ENCODE results near the gene DGKA. TPM values are rescaled to one million over a fixed set of nuclear protein-coding genes. Genes with fewer than 3 reads are reported as not detected.
"Not testable (repeated sequence)": the region's sequence is repeated elsewhere in the genome, so short reads cannot be mapped to it uniquely, and the experiment has no call there.

DGKA gene
- total RNA-seq, 1 donor from 2014 or later, result 48.6 TPM

DNA sequence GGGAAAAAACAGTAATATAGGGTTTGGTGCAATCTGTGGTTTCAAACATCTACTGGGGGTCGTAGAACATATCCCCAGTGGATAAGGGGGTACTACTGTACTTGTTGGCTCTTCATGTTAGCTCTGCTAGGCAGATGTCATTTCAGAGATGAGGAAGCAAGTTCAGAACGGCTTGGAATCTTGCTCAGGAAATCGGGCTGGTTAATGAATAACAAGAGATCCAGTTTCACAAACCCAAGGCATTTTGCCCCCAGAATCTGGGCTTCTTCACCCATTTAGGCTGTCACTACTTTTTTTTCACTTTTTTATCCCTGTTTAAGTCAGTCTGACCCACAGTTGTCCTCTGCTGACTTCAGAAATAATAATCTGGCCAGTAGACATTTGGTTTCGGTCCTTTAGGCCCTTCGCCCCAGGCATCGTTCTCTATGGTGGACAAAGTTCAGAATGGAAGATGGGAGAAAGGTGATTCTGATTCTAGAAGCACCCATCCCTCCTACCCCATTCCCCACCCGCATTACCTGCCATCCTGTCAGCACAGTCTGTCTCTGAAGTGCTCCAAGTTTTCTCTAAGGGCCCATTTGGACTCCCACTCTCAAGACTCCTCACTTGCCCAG, 70.6 kb downstream of the DGKA start:
- peaks cover 20 to 22% of the 10 kb centered on the region in 2 donors for H3K36me3 ChIP-seq
- TF ChIP-seq, protein P1, sequence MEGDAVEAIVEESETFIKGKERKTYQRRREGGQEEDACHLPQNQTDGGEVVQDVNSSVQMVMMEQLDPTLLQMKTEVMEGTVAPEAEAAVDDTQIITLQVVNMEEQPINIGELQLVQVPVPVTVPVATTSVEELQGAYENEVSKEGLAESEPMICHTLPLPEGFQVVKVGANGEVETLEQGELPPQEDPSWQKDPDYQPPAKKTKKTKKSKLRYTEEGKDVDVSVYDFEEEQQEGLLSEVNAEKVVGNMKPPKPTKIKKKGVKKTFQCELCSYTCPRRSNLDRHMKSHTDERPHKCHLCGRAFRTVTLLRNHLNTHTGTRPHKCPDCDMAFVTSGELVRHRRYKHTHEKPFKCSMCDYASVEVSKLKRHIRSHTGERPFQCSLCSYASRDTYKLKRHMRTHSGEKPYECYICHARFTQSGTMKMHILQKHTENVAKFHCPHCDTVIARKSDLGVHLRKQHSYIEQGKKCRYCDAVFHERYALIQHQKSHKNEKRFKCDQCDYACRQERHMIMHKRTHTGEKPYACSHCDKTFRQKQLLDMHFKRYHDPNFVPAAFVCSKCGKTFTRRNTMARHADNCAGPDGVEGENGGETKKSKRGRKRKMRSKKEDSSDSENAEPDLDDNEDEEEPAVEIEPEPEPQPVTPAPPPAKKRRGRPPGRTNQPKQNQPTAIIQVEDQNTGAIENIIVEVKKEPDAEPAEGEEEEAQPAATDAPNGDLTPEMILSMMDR (IDR thresholded peaks at IDR 0.05), result no peak
- no peak for DNase-seq (ENCODE audit: low spot score in 2 of 2)
- H3K9me3 ChIP-seq, result no peaks in the 10 kb centered on the region
- no peak overlapping the region for H3K4me3 ChIP-seq
- H3K4me1 ChIP-seq, result peaks cover 0 to 5% of the 10 kb centered on the region in 2 donors
- H3K27ac ChIP-seq, result no peak overlapping the region
- intact Hi-C loops (cut with DNase I), result no loop called here
- no peaks in the 10 kb centered on the region for H3K27me3 ChIP-seq

DNA sequence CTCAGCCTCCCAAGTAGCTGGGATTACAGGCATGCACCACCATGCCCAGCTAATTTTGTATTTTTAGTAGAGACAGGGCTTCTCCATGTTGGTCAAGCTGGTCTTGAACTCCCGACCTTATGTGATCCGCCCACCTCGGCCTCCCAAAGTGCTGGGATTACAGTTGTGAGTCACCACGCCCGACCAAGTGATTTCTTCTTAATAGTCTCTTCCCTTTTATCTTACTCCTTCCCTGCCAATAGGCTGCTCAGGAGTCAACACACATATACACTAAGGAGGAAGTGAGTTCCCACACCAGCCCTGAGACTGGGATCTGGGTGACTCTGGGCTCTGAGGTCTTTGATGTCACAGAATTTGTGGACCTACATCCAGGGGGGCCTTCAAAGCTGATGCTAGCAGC, 72.4 kb downstream of the DGKA start:
- peaks cover 20 to 22% of the 10 kb centered on the region in 2 donors for H3K36me3 ChIP-seq
- H3K4me1 ChIP-seq, H3K27ac ChIP-seq: not testable (repeated sequence)

More for the DNA sequence above, 72.4 kb downstream of the DGKA start:
- H3K4me3 ChIP-seq; intact Hi-C loops (cut with DNase I); H3K27me3 ChIP-seq; DNase-seq (ENCODE audit: low spot score in 2 of 2); H3K9me3 ChIP-seq: not testable (repeated sequence)

Other genes with a start within 250 kb of the DGKA start
- 246 TPM for gene ITGA7, start 223.3 kb upstream of the DGKA start, total RNA-seq
- gene BLOC1S1, start 215.1 kb upstream of the DGKA start, total RNA-seq, result 57.2 TPM
- gene RDH5, start 210.8 kb upstream of the DGKA start, total RNA-seq, result 3.6 TPM
- 566 TPM for gene CD63, start 202.2 kb upstream of the DGKA start, total RNA-seq
- 1.6 TPM for gene GDF11, start 188.0 kb upstream of the DGKA start, total RNA-seq
- 13.4 TPM for gene SARNP, start 113.4 kb upstream of the DGKA start, total RNA-seq
- gene ORMDL2, start 113.1 kb upstream of the DGKA start, total RNA-seq, result 13.8 TPM
- gene DNAJC14, start 101.6 kb upstream of the DGKA start, total RNA-seq, result 26.1 TPM
- 37.5 TPM for gene MMP19, start 88.2 kb upstream of the DGKA start, total RNA-seq
- gene PYM1, start 3.3 kb upstream of the DGKA start, total RNA-seq, result 83.7 TPM
- not detected for gene PMEL, start 34.9 kb downstream of the DGKA start, total RNA-seq
- gene CDK2, start 35.7 kb downstream of the DGKA start, total RNA-seq, result 24.5 TPM
- gene RAB5B, start 42.9 kb downstream of the DGKA start, total RNA-seq, result 48.0 TPM
- gene SUOX, start 66.1 kb downstream of the DGKA start, total RNA-seq, result 5.4 TPM
- gene IKZF4, start 89.9 kb downstream of the DGKA start, total RNA-seq, result 1.6 TPM
- gene RPS26, start 110.8 kb downstream of the DGKA start, total RNA-seq, result 877 TPM
- gene ERBB3, start 149.0 kb downstream of the DGKA start, total RNA-seq, result 3.2 TPM
- 101 TPM for gene PA2G4, start 173.4 kb downstream of the DGKA start, total RNA-seq
- 1,819 TPM for gene RPL41, start 185.5 kb downstream of the DGKA start, total RNA-seq
- 11.1 TPM for gene ZC3H10, start 187.1 kb downstream of the DGKA start, total RNA-seq
- 119 TPM for gene ESYT1, start 197.1 kb downstream of the DGKA start, total RNA-seq
- 53.6 TPM for gene MYL6B, start 221.4 kb downstream of the DGKA start, total RNA-seq
- gene MYL6, start 227.2 kb downstream of the DGKA start, total RNA-seq, result 1,476 TPM

Measured in ascending aorta (tissue), 2 donors.